H9 (cell line): Measurements from ENCODE around the gene RAB17. TPM values are rescaled to one million over a fixed set of nuclear protein-coding genes. Genes with fewer than 3 reads are reported as not detected.

Experiments used
- DNase-seq: peaks from one replicate; pipeline ENCODE4 v3.0.0-alpha.2; 2017
- H2AFZ ChIP-seq: one replicate; pipeline ENCODE4 v1.6.1; 2013; ENCODE audit warnings: mild to moderate bottlenecking, low read length, control low read depth, moderate library complexity
- H2AK5ac ChIP-seq: 2 replicates; pipeline ENCODE4 v1.6.1; 2013; ENCODE audit warnings: low read length, control low read depth, mixed read lengths; ENCODE audit not compliant: insufficient read length
- H2BK120ac ChIP-seq: one replicate; pipeline ENCODE4 v1.6.1; 2013; ENCODE audit warnings: low read depth, mild to moderate bottlenecking, low read length, control low read depth, inconsistent platforms; ENCODE audit not compliant: poor library complexity, severe bottlenecking
- H2BK12ac ChIP-seq: 2 replicates; pipeline ENCODE4 v1.6.1; 2013; ENCODE audit warnings: low read length, control low read depth, mixed read lengths, low read depth; ENCODE audit not compliant: insufficient read length
- H2BK15ac ChIP-seq: 2 replicates; pipeline ENCODE4 v1.6.1; 2013; ENCODE audit warnings: low read depth, low read length, control low read depth
- H2BK20ac ChIP-seq: one replicate; pipeline ENCODE4 v1.6.1; 2013; ENCODE audit warnings: low read depth, mild to moderate bottlenecking, low read length, control low read depth, inconsistent platforms; ENCODE audit not compliant: poor library complexity, severe bottlenecking
- H2BK5ac ChIP-seq: 2 replicates; pipeline ENCODE4 v1.6.1; 2013; ENCODE audit warnings: low read length, control low read depth, mixed read lengths; ENCODE audit not compliant: insufficient read length
- H3K14ac ChIP-seq: 2 replicates; pipeline ENCODE4 v1.6.1; 2013; ENCODE audit warnings: low read length, control low read depth; ENCODE audit not compliant: insufficient read depth
- H3K18ac ChIP-seq: 2 replicates; pipeline ENCODE4 v1.6.1; 2013; ENCODE audit warnings: low read depth, mild to moderate bottlenecking, mixed read lengths, low read length, control low read depth; ENCODE audit not compliant: insufficient read length
- H3K23ac ChIP-seq: 2 replicates; pipeline ENCODE4 v1.6.1; 2013; ENCODE audit warnings: low read length, control low read depth, mixed read lengths, low read depth; ENCODE audit not compliant: insufficient read length
- H3K23me2 ChIP-seq: 2 replicates; pipeline ENCODE4 v1.6.1; 2013; ENCODE audit warnings: low read depth, mild to moderate bottlenecking, mixed read lengths, low read length, control low read depth; ENCODE audit not compliant: insufficient read length, poor library complexity, severe bottlenecking
- H3K27ac ChIP-seq: 2 replicates; pipeline ENCODE4 v1.5.1; 2013; ENCODE audit warnings: low read length, control low read depth, mixed read lengths, low read depth; ENCODE audit not compliant: insufficient read length
- H3K27me3 ChIP-seq: 2 replicates; pipeline ENCODE4 v1.6.1; 2013; ENCODE audit warnings: low read length, control low read depth, inconsistent platforms; ENCODE audit not compliant: insufficient read depth
- H3K4ac ChIP-seq: 2 replicates; pipeline ENCODE4 v1.6.1; 2013; ENCODE audit warnings: low read depth, mild to moderate bottlenecking, control low read depth, inconsistent platforms, low read length, moderate library complexity
- H3K4me1 ChIP-seq: 2 replicates; pipeline ENCODE4 v1.6.1; 2013; ENCODE audit warnings: low read length, control low read depth, inconsistent platforms; ENCODE audit not compliant: insufficient read depth
- H3K4me2 ChIP-seq: 2 replicates; pipeline ENCODE4 v1.6.1; 2013; ENCODE audit warnings: low read length, control low read depth, mixed read lengths; ENCODE audit not compliant: insufficient read length, insufficient read depth
- H3K56ac ChIP-seq: 2 replicates; pipeline ENCODE4 v1.6.1; 2013; ENCODE audit warnings: low read depth, mild to moderate bottlenecking, mixed read lengths, low read length, control low read depth; ENCODE audit not compliant: insufficient read length
- H3K79me1 ChIP-seq: 2 replicates; pipeline ENCODE4 v1.6.1; 2013; ENCODE audit warnings: low read depth, mild to moderate bottlenecking, moderate library complexity, low read length, control low read depth, inconsistent platforms; ENCODE audit not compliant: insufficient read depth, poor library complexity, severe bottlenecking
- H3K79me2 ChIP-seq: 2 replicates; pipeline ENCODE4 v1.6.1; 2013; ENCODE audit warnings: low read length, control low read depth, inconsistent platforms; ENCODE audit not compliant: insufficient read depth
- H3K9ac ChIP-seq: 2 replicates; pipeline ENCODE4 v1.6.1; 2013; ENCODE audit warnings: low read length, control low read depth, mixed read lengths; ENCODE audit not compliant: insufficient read length; ENCODE audit errors: extremely low read depth
- H3K9me3 ChIP-seq: one replicate; pipeline ENCODE4 v1.6.1; 2013; ENCODE audit warnings: low read depth, low read length, inconsistent platforms; ENCODE audit not compliant: control insufficient read depth
- H3T11ph ChIP-seq: one replicate; pipeline ENCODE4 v1.6.1; 2013; ENCODE audit warnings: mild to moderate bottlenecking, low read length, control low read depth, inconsistent platforms
- H4K20me1 ChIP-seq: one replicate; pipeline ENCODE4 v1.6.1; 2013; ENCODE audit not compliant: control insufficient read depth, insufficient read length, insufficient read depth
- H4K5ac ChIP-seq: 2 replicates; pipeline ENCODE4 v1.6.1; 2013; ENCODE audit warnings: low read depth, mild to moderate bottlenecking, mixed read lengths, low read length, control low read depth; ENCODE audit not compliant: insufficient read length
- H4K8ac ChIP-seq: replicated peaks from 2 replicates; pipeline ENCODE4 v1.6.1; 2013; ENCODE audit warnings: low read length, control low read depth, mixed read lengths, low read depth; ENCODE audit not compliant: insufficient read length
- H4K91ac ChIP-seq: 2 replicates; pipeline ENCODE4 v1.6.1; 2013; ENCODE audit warnings: low read depth, mild to moderate bottlenecking, moderate library complexity, mixed read lengths, low read length, control low read depth; ENCODE audit not compliant: insufficient read length
- H3K27ac Mint-ChIP-seq, 3 experiments: 2 replicates in 2 of 3; 3 replicates in 1 of 3; pipeline ENCODE4 v1.8.0; 2020 to 2021; ENCODE audit warnings: mixed read lengths in 3 of 3, mild to moderate bottlenecking in 1 of 3, moderate library complexity in 1 of 3
- H3K27me3 Mint-ChIP-seq: 2 replicates; pipeline ENCODE4 v1.8.0; 2021; ENCODE audit warnings: low read depth, mild to moderate bottlenecking, moderate library complexity, mixed read lengths
- H3K36me3 Mint-ChIP-seq, 3 experiments: 2 replicates in 2 of 3; 3 replicates in 1 of 3; pipeline ENCODE4 v1.8.0; 2020 to 2021; ENCODE audit warnings: low read depth in 3 of 3, mixed read lengths in 3 of 3; ENCODE audit not compliant: insufficient read depth in 1 of 3
- H3K4me1 Mint-ChIP-seq, 2 experiments: 2 replicates each; pipeline ENCODE4 v1.8.0; 2020; ENCODE audit warnings: mixed read lengths in 2 of 2
- H3K4me3 Mint-ChIP-seq, 2 experiments: 2 replicates in 1 of 2; 3 replicates in 1 of 2; pipeline ENCODE4 v1.8.0; 2020 to 2021; ENCODE audit warnings: mild to moderate bottlenecking in 2 of 2, mixed read lengths in 2 of 2, moderate library complexity in 1 of 2
- H3K9me3 Mint-ChIP-seq, 2 experiments: 2 replicates in 1 of 2; 3 replicates in 1 of 2; pipeline ENCODE4 v1.8.0; 2020; ENCODE audit warnings: mild to moderate bottlenecking in 2 of 2, mixed read lengths in 2 of 2, moderate library complexity in 1 of 2
- CTCF ChIP-seq: fragments of 200-600 bp; sonication (generic); conservative IDR thresholded peaks from 3 replicates; pipeline ENCODE4 v1.8.0; 2021; ENCODE audit warnings: antibody characterized with exemption, mild to moderate bottlenecking
- WGBS: extraction: QIAGEN DNeasy Blood & Tissue Kit; methylation state at CpG from one replicate; pipeline ENCODE4 v1.1.7; 2013; ENCODE audit warnings: missing lambda C conversion rate, low lambda C conversion rate, mixed read lengths; ENCODE audit not compliant: insufficient read length; ENCODE audit errors: extremely low coverage; 5-methylcytosine and 5-hydroxymethylcytosine counted together
- total RNA-seq: library from RNA; stranded (reverse); gene quantifications from 2 replicates; pipeline ENCODE4 v1.2.1, GENCODE V29; 2021

RAB17 gene
- total RNA-seq, 1 experiment from 2014 or later: 31.9 TPM

GRCh38 chr2:237601453-237602116, 11.1 kb upstream of the RAB17 start:
- no peak overlapping the region for H3K4me2 ChIP-seq
- no peak overlapping the region for H2BK20ac ChIP-seq
- no peak overlapping the region; a peak in 1 of 7 replicates for H3K27ac Mint-ChIP-seq
- no peak overlapping the region for H3K23ac ChIP-seq
- no CpG with 5 or more reads among the region's 14 CpGs for WGBS
- H3K27ac ChIP-seq: no peak overlapping the region
- H2BK15ac ChIP-seq: no peak overlapping the region
- peaks cover 17% of the 10 kb centered on the region for H3K27me3 Mint-ChIP-seq
- no peak overlapping the region for H2BK5ac ChIP-seq
- H3K4me1 ChIP-seq: peaks cover 5% of the 10 kb centered on the region; the same call in 1 of the 2 replicates
- H3K4me1 Mint-ChIP-seq: peaks cover 63 to 64% of the 10 kb centered on the region in 2 experiments
- H3K36me3 Mint-ChIP-seq: peaks cover 7 to 11% (median 7%) of the 10 kb centered on the region in 3 experiments
- H4K5ac ChIP-seq: no peak overlapping the region
- TF ChIP-seq CTCF: peak; percentile 54
- no peaks in the 10 kb centered on the region for H3K27me3 ChIP-seq
- no peak overlapping the region for H3K56ac ChIP-seq
- peaks cover 3% of the 10 kb centered on the region for H3K9me3 ChIP-seq
- H3T11ph ChIP-seq: no peak overlapping the region
- no peak overlapping the region for H4K91ac ChIP-seq
- DNase-seq: peak; percentile 79
- no peaks in the 10 kb centered on the region for H3K23me2 ChIP-seq
- no peak overlapping the region for H2AFZ ChIP-seq
- H3K9me3 Mint-ChIP-seq: peaks cover 14 to 15% of the 10 kb centered on the region in 2 experiments
- no peak overlapping the region for H2AK5ac ChIP-seq
- H2BK12ac ChIP-seq: no peak overlapping the region
- H3K79me1 ChIP-seq: no peaks in the 10 kb centered on the region
- H3K4me3 Mint-ChIP-seq: peak overlapping the region in 1 of 2 experiments; percentile 21; a peak in 1 of 5 replicates
- H3K18ac ChIP-seq: peak overlapping the region; percentile 22
- H3K14ac ChIP-seq: peak overlapping the region; percentile 10
- H3K79me2 ChIP-seq: no peaks in the 10 kb centered on the region
- no peaks in the 10 kb centered on the region for H4K20me1 ChIP-seq
- no peak overlapping the region for H2BK120ac ChIP-seq
- H3K4ac ChIP-seq: no peak overlapping the region
- no peak overlapping the region for H3K9ac ChIP-seq
- H4K8ac ChIP-seq: no peak overlapping the region
